Stimulated activated CD8-positive, alpha-beta memory T cell treated with anti-CD3 and anti-CD28 coated beads, Interleukin-2, amount 100 ng/mL, for 1 hour (primary cell): ENCODE measurements around the gene PRICKLE3.

ENCODE experiments used
- DNase-seq, 2 donors: peaks; one replicate each; pipeline ENCODE4 v3.0.0-alpha.2; 2020; ENCODE audit warnings: low read depth in 2 of 2

Gene PRICKLE3

DNA sequence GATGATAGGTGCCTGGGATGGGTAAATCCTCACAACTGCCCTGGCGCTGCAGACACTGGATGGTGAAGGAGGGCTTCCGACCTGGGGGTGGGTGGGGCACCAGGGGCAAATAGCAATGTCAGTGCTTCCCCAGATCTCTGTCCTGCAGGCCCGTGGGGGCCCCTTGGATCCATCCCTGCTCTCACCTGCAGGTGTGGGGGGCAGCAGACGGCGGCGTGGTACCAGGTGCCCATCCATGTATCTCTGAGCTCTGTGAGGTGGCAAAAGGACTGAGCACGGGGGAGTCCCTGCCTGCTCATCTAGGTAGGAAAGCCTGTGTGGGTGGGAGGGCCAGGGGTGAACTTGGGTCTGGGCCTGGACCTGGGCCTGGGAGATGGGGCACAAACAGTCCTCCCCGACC is 20.4 kb upstream of the PRICKLE3 start:
- DNase-seq, result no peak

DNA sequence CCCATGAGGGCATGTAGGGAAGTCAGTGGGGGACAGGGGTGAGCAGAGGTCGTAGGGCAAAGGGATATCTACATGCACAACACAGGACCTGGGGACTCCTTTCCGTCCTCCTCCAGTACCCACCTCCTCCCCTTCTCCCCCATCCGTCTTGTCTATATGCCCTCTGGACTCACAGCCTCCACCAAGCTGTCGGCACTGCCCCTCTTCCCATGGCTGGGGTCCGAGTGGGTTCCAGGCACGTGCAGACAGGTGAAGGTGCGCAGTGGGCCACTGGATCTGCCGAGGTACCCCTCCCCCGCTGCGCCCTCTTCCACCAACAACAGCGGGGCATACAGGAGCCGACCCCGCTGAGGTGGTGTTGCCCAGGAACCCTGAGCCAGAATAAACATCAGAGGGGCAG is 19.3 kb upstream of the PRICKLE3 start:
- DNase-seq, result no peak

DNA sequence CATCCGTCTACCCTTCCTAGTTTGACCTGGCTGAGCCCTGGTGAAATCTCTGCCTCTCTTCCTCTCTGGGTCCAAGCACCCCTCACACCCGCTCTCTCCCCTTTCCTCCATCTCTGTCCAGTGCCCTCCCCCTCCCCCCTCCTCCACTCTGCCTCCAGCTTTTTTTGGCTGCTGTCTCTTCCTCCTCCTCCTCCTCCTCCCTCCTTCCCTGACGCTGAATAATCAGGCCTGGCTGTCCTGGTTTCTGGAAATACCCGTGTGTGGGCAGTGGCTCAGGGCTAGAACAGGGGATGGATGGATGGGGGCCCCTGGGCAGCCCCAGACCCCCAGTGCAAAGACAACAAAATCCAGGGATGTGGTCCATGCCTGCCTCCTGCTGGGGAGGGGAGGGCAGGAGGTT is 18.5 kb upstream of the PRICKLE3 start:
- DNase-seq, result no peak

DNA sequence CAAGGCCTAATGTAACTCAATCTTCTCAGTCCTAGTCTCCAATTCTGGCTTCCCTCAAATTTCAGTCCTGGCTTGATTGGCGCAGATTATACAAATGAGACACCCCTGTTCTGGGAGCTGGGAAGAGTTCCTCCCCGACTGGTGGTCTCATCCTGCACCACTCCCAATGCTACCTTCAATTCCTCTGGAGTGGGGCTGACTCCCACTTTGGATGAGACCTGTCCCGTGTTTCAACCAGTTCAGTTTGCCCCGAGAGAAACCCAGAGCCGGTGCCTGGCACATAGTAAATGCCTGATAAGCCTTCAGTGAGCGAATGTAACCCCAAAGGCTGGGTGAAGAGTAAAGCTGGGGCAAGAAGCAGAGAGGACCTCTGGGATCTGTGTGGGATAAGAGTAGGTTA is 17.8 kb upstream of the PRICKLE3 start:
- DNase-seq, result no peak

DNA sequence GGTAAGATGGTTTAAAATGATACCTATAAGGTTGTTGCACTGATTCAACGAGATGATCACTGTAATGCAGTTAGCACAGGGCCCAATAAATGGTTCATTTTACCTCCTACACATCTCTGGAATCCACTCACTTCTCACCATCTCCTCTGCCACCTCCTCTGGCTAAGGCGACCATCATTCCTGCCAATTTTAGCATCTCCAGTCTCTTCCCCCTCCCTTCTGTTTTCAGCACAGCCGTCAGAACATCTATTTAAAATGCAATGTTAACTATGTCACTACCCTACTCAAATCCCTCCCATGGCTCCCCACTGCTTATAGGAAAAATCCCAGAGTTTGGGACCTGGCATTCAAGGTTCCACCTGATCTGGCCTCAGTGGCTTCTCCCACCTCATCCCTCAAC is 17.4 kb upstream of the PRICKLE3 start:
- DNase-seq, result no peak

DNA sequence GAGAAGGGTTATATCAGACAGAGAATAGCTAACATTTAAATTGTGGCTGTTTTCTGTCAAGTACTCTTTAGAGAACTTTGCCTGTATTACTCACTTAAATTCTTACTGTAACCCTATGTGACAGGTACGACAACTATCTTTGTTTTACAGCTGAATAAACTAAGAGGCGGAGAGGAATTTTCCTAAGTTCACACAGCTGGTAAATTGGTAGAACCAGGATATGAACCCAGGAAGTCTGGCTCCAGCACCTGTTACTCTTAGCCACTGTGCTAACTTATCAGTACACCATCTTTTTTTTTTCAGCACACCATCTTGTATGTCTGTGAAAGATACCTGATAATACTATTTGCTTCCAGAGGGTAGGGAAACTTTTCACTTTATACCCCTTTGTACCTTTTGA is 15.8 kb upstream of the PRICKLE3 start:
- DNase-seq, result no peak

DNA sequence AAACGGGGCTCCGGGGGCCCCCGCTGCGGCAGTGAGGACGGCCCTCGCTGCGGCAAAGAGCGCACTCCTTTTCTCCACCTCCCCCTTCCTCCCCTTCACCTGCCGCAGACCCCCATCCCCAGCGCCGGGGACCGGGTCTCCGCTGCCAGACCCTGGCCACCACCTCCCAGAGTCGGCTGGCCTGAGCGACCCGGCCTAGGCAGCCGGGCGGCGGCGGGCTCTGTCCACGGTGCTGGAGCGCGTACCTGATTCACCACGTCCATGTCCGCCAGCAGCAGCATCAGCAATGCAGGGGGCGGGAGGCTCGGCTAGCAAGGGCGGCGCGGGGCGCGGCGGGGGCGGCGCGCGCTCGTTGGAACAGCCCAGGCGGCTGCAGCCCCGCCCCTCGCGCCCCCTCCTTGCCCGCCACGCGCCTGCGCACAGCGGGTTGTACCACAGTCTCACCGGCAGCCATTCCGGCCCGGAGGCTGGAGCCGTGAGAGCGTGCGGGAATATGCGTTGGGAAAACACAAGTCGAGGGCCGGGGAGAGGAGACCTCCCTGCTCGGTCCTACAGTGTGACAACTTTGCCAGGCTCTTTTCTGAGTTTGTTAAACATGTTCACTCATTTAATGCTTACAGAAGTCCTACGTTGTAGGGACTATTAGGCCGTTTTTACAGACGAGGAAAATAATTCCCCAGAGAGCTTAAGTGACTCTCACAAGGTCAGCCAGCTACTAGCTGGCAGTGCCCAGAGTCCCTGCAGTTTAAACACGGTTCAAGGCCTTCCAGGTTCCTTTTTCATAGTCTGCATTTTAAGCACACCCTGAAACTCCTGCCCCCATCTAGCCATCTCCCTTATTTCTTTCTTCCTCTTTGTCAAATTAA is 14.0 kb upstream of the PRICKLE3 start, which contains the start of gene SYP:
Gene SYP, minus strand, starts transcription at position 288 of the 866 bp plus-strand sequence. Its CDS starts 7 bp downstream, at position 281.
- DNase-seq, result peak; percentile 67 to 79

DNA sequence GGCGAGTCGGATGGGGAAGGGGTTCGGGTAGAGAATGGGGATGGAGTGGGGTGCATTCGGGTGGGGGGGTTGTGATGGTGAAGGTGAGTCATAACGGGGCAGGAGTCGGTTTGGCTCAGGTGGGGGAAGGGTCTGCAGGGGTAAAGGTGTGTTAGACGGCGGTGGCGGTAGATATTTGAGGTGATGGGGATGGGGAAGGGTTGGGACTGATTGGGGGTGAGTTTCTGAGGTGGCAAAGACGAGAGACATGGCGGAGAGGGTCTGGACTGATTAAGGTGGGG is 13.1 kb upstream of the PRICKLE3 start:
- DNase-seq, result no peak

DNA sequence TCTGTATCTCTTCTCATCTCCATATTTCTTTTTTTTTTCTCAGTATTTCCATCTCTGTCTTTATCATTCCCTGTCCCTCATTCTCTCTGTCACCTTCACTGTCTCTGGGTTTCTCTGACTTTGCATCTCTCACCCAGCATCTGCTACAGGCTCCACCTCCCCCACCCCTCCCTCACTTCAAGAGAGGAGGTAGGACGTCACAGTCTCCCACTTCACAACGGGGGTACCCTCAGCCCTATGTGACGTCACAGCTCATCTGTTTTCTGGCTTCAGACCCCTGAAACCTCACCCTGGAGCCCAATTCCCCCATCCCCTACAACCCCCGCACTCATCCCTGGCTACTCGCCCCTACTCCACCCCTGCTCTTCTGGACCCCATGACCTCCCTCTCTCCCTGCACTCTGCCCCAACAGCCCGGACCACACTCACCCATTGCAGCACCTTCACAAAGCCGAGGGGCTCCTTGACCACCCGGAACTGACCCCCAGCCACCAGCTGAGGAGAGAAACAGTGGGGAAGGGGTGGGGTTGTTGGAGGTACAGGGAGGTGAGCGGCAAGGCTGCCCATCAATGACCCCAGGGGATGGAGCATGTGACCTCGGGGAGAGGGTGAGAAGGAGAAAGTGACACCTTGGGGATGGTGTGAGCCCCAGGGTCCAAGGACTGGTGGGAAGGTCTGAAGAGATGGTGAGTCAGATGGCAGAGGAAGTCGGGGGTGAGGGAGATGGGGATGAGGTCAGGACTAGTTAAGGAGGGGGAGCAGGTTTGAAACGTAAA is 12.6 kb upstream of the PRICKLE3 start:
- no peak for DNase-seq

DNA sequence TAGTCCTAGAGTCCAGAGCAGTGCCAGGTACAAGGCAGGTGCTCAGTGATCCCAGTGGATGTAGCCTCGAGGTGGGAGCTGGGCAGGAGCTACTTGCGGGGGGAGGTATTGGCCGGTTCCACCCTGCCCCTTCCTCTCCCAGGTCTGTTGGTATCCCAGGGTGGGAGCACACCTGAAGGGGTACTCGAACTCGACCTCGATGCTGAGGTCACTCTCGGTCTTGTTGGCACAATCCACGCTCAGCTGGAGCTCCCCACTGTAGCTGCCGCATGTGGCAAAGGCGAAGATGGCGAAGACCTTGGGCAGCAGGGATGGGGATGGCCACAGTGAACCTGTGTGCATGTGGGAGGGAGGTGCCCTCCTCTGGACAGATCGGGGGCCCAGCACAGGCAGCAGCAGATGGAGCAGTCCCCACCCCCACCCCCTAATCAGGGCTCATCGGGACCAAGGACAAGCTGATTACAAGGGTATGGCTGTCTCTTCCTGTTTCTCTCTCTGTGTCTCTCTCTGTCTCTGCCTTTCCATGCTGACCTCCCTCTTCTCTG is 11.4 kb upstream of the PRICKLE3 start:
- DNase-seq, result no peak

DNA sequence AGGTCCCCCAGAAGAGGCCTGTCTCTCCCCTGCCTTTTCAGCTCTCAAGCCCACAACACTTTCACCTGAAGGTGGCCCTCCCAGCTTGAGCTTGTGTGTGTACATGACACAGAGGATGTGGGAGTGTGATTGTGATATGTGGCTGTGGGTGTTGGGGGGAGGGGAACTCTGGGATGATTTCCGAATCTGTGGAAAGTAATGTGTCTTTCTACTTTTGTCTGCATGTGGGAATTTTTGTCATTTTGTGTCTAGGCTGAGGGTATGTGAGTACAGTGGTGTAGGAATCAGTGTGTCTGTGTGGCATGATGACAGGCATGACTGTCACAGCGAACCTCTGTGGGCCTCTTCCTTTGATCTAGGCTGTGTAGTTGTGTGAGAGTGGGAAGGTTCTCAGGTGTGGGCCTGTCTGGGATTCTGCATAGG is 7.4 kb upstream of the PRICKLE3 start:
- DNase-seq, result no peak

DNA sequence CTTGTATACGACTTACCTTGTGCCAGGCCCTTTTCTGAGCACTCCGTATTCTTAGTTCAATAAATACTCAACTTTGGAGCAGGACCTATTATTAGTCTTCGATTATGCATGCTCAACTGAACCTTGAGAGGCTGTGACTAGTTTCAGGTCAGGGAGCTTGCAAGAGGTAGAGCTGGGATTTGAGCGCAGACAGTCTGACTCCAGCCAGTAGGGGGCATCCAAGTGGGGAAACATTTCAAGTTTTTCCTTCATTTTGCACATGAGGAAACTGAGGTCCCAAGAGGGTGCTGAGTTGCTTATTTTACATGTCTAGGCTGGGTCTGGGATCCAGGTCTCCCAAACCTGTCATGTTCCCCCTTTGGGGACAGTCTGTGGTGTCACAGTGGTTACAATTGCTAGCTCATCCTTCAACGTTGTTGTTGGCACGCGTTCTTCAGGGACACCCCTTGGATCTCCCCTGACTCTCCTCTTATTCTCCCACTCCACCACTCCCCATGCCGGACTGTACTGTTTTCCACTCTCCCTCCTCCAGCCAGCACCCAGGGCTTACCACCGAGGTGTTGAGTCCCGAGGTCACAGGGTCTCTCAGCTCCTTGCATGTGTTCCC is 6.7 kb upstream of the PRICKLE3 start:
- no peak for DNase-seq

DNA sequence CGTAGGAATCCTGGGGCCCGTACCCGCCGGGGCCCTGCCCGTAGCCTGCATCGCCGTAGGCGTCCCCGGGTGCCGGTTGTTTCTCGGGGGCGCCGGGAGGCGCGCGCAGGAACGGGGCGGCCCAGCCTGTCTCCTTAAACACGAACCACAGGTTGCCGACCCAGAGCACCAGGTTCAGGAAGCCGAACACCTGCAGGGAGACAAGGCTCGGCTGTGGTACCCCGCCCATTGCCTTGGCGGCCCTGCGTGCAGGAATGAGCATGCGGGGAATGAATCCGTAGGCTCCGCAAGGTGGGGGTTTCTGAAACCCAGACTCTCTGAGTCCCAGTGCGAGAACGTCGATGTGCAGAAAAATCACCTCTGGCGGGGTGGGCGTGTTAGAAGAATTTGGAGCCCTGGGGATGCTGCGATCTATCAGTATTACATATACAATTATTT is 5.4 kb upstream of the PRICKLE3 start:
- DNase-seq, result no peak

DNA sequence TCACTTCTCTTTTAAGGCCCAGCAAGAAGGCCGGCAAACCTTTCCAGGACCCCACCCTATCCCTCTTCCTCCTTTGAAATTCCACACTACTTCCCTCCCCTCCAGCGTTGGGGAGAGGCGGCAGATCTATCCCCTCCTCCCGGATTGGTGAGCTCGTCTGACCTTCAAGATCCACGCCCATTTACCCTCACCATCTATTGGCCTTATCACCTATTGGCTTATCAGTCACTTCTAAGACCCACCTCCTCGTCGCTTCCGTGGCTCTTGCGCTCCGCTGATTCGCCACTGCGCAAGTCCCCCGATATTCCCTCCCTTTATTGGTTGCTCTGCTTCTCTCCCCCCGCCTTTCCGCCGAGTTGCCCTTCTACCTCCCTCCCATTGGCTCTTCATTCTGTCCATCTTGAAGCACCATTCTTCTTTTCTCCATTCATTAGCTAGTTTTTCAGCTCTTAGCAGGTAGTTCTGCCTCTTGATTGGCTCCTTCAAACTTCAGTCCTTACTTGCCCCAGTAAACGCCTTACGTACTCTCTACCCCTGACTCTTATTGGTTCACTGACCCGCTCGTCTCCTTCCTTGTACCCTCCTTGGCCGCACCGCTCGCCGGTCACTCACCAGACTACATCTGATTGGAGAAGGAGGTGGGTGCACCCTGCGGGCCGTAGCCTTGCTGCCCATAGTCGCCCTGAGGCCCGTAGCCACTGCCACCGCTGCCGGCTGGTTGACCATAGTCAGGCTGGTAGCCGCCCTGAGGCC is 4.8 kb upstream of the PRICKLE3 start:
- peak; percentile 47 to 63 for DNase-seq

DNA sequence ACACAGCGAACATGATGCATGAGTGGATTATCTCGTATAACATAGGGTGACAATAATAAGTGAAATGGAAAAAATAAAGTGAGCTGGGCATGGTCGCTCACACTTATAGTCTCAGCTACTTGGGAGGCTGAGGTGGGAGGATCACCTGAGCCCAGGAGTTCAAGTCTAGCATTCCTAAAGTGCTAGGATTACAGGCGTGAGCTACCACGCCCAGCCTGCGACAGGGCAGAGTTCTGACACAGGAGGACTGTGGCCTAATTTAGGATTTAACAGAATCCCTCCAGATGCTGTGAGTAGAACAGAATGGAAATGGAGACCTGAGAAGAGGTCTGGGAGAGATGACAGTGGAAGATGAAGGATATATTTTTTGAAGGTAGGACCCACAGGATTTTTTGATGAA is 3.4 kb upstream of the PRICKLE3 start:
- DNase-seq, result no peak

DNA sequence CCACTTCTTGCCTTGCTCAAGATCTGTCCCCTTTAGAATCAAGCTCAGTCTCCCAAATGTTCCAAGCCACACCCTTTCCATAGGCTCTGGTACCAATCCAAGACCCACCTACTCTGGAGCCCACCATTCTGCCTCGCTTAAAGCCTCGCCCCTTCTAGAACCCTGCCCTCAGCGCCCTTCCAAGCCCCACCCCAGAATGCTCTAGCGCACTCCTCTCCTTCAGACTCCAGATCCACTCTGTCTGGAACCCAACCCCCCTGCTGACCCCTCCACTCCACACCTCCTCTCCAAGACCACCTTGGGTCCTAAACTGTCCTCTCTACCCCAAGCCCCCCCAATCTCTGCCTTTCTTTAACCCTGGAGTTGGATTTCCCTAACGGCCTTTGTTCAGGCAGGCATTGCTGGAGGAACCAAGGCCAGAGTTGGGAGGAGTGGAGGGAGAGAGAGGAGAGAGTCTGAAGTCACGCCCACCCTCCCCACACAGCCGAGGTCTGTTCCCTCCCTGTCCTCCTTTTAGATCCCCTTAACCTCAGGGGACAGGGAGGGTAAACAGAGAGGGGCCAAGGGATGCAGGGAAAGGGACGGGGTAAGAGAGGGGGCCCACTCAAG is 2.4 kb upstream of the PRICKLE3 start:
- DNase-seq, result no peak

DNA sequence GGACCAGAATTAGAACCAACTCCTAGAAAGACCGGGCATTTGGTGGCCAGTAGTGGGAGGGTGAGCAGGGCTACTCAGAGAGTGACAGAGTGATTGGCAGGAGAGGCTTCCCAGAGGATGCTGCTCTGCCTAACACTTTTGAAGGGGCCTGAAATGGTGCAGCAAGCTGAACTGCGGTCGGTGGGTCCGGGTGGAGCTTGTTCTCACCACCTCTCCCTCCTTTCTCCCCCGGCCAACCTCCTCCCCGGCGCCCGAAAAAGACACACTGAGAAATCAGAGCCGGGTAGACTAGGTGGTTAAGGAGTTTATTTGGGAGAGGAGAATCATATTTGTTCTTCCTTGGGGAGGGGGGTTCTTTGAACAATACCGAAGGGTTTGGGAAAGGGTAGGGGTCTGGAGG is 1.4 kb upstream of the PRICKLE3 start:
- no peak for DNase-seq

DNA sequence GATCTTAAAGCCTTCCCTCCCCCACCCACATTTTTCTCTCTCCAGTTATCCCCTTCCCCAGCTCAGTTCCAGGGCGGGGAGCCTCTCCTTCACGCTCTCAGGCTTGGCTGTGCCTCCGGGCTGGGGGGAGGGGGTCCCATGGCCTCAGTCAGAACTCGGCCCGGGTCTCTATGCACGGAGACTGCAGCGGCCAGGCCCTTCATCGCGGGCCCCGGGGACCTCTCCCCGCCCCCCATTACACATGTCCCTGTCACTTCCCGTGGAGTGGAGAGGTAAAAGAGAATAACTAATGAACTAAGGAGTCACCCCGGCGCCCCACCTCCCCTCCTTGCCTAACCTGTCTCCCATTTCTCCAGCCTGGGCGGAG is 838 bp upstream of the PRICKLE3 start:
- DNase-seq, result no peak

DNA sequence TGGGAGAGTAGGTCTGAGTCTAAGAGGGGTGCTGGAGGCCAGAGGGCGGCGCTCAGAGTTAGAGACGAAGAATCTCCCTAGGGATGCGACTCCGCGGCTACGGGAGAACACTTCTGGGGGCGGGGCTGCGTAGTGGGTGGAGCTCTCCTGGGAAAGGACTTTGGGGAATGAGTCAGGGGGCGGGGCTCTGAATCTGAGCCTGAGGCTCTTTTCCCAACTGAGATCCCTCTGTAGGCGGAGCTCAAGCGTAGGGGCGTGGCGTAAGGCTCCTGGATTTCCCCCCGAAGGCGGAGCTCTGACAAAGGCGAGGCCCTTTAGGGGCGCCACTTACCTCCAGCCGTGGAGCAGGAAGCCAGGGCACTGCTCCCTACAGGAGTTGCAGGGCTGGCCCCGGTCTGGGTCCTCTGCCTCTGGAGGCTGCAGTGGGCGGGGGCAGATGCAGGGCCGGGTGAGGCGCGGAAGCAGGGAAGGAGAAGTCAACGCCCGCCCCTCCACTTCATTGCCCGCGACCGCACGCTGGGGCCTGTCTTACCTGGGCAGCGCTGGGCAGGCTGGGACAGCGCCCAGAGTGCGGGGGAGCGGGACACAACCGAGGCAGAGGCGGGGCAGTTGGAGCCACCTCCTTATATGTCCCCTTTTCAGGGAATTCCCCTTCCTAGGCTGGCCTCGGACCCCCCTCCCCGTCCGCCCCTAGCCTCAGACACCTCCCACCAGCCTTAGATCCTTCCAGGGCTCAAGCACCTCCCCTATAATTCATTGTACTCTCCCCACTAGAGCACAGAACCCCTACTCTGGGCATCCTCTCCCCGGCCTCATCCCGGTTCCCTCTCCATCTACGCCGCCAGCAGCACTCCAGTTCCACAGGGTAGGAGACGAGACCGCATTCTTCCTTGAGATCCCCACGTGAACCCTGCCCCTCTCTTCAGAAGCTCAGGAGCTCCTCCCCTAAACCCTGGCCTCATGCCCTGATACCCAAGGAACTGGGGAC is 1.6 kb downstream of the PRICKLE3 start:
- no peak for DNase-seq

DNA sequence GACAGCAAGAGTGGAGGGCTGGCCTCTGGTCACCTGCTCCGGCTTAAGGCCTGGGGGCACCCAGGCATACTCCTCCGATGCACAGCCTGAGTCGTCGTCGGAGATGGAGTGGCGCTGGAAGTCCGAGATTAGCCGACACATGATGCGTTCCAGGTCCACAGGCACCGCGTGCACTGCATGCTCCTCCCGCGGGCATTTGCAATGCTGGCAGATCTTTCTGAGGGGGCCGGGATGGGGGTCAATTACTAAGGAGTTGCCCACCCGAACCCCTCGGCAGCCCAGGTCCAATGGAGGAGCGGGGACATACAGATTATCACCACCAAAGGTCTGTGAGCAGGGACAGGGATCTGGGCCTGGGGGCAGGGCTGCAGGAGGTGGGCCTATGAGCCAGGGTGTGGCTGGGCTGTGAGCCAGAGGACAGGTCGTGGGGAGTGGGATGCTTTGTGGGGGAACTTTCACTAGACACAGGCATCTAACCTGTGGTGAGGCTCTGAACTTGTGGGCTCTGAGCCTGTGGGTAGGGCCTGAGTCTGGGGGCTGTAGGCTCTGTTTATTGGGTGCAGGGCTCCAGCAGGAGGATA is 2.4 kb downstream of the PRICKLE3 start:
- DNase-seq, result no peak
